Activated CD4-positive, alpha-beta T cell treated with anti-CD3 and anti-CD28 coated beads, Interleukin-2, Interleukin-4, amounts not matched to agents 100 ng/mL and 50 ng/mL, durations not matched to agents 16 hours and 8 hours (primary cell): ENCODE data around the gene ZNF765.
"Not testable (repeated sequence)": the region's sequence is repeated elsewhere in the genome, so short reads cannot be mapped to it uniquely, and the experiment has no call there.

Experiments used
- DNase-seq: peaks from one replicate; pipeline ENCODE4 v3.0.0-alpha.2; 2020; ENCODE audit warnings: low spot score

The ZNF765 gene

DNA sequence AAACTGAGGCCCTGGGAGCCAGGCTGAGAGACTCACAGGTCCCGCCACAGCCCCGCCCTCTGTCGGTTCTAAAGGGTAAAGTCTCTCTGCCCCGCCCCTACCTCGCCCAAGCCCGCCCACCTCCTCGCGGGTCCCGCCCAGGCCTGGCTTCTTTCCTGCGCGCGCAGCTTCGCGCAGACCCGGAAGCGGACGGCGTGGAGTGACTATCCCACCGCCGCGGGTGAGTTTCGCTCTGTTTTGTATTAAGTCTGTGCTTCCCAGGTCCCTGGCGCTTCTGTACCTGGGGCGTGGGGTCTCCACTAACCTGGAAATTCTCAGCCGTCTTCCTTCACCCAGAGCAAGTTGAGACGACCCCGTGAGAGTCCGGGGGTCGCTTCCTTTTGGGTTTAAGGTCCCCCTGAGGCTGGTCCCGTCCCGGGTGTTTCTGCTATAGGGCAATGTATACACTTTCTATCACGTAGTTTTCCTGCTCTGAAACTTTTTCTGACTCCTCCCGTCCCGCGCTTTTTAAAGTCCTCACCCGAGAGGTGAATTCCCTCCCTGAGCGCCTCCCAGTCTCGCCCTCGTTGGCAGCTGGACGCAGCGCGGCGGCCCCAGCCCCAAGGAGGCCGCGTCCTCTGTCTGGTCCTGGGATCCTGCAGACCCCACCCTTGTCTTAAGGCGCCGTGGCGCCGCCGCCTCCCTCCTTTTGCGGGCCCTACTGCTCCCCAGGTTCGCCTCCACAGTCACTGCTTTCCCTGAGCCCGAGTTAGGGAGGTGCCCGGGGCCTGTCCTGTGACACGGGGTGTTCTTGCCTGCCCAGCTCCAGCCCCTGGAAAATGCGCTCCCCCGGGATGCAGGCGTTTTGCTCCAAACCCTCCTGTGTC lies at the start of gene ZNF765:
Gene ZNF765 (plus strand): TSS at position 176 of the 866 bp plus-strand sequence. CDS start 2,867 bp downstream, outside the sequence.
- DNase-seq: peak; percentile 93

DNA sequence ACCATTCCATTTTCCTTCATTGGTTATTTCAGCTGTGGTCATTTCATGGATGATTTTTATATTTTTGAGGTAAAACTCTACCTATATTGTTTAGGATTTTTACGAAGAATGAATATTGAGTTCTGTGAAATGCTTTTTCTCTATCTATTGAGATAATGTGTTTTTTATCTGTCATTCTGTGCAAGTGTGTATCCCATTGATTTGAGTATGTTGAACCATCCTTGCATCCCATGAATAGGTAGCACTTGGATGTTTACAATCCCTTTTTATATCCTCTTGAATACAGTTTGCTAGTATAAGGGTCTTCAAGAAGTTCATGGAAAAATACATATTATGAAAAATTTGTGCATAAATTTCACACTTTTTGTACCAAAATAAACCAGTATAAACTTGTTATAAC lies 39.2 kb upstream of the ZNF765 start:
- DNase-seq: no peak

DNA sequence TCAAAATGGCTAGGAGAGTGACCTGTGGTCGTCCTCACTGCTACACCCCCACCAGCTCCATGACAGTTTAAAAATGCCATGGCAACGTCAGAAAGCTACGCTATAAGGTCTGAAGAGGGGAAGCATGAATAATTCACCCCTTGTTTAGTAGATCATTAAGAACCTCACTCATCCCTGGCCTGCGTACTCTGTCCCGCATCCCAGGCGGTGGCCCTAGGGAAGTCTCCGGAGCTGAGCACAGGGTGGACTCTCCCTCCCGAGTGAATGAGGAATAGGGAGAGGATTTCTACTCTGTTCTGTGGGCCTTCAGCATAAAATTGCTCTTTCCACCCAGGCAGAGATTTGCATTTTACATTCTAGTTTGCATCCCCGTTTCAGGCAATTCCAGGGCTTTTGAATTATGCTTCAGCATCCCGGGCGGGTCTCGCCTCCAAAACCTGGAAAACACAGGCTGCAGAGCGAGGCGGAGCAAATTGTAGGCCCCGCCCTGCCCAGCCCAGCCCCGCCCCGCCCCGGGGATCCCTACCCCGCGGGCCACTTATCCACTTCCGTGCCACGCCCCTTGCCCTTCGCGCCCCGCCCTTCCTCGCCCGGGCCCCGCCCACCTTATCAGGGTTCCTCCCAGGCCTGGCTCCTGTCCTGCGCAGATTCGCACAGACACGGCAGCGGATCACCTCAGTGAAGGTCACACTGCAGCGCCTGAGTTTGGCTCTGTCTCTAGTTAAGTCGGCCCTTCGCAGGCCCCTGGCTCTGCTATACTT lies 36.9 kb upstream of the ZNF765 start:
- no peak for DNase-seq

DNA sequence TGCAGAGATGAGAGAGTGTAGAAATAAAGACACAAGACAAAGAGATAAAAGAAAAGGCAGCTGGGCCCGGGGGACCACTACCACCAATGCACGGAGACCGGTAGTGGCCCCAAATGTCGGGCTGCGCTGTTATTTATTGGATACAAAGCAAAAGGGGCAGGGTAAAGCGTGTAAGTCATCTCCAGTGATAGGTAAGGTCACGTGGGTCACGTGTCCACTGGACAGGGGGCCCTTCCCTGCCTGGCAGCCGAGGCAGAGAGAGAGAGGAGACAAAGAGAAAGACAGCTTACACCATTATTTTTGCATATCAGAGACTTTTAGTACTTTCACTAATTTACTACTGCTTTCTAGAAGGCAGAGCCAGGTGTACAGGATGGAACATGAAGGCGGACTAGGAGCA lies 34.9 kb upstream of the ZNF765 start:
- DNase-seq: not testable (repeated sequence)

DNA sequence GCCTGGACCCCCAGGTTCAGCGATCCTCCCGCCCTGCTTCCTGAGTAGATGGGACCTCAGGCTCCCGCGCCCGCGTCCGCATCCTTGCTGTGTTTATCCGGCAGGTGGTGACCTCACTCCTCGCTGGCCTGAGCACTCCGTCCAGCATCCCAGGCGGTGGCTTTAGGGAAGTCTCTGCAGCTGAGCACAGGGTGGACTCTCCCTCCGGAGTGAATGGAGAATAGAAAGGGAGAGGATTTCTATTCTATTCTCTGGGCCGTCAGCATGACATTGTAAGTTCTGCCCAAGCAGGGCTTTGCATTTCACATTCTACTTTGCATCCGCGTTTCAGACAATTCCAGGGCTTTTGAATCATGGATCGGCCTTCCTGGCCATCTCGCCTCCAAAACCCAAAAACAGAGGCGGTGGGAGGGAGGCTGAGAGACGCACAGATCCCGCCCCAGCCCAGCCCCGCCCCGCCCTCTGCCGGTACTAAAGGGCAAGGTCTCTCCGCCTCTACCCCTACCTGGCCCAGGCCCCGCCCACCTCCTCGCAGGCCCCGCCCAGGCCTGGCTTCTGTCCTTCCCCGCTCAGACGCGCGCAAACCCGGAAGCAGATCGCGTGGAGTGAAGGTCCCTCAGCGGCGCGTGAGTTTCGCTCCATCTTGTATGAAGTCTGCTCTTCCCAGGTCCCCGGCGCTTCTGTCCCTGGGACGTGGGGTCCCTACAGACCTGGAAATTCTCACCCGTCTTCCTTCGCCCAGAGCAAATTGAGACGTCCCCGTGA lies 29.6 kb upstream of the ZNF765 start, which contains the start of gene ZNF525:
Gene ZNF525 (plus strand): TSS at position 572 of the 765 bp plus-strand sequence. CDS start 6,577 bp downstream, outside the sequence.
- peak; percentile 84 for DNase-seq

DNA sequence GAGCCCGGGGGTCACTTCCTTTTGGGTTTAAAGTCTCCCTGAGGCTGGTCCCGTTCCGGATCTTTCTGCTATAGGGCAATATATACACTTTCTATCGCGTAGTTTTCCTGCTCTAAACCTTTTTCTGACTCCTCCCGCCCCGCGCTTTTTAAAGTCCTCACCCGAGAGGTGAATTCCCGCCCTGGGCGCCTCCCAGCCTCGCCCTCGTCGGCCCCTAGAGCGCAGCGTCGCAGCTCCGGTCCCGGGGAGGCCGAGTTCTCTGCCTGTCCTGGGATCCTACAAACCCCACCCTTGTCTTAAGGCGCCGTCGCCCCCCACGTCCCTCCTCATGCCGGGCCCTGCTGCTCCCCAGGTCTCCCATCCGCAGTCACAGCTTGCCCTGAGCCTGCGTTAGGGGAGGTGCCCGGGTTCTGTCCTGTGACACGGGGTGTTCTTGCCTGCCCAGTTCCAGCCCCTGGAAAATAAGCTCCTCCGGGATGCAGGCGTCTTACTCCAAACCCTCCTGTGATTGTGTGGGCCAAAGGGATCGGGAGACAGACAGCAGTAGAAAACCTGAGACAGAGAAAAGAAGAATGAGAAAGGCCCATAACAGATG lies 29.0 kb upstream of the ZNF765 start:
- peak; percentile 9 for DNase-seq

DNA sequence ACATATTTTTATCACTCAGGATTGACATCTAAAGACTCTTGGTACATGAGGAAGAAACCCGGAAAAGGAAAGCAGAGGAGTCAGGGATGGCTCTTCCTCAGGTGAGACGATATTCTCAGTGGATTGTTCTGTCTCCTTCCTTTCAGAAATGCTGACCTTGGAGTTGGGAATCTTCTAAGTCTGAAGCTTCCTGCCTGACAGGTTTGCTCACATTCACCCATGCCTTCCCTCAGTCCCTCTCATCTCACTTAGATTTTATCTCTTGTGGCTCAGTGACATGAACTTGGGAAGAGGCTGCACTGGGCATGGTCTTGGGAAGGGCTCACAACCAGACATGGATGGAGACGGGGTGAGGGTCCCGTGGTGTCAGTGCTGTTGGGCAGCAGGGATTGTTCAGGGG lies 22.8 kb upstream of the ZNF765 start:
- DNase-seq: no peak

DNA sequence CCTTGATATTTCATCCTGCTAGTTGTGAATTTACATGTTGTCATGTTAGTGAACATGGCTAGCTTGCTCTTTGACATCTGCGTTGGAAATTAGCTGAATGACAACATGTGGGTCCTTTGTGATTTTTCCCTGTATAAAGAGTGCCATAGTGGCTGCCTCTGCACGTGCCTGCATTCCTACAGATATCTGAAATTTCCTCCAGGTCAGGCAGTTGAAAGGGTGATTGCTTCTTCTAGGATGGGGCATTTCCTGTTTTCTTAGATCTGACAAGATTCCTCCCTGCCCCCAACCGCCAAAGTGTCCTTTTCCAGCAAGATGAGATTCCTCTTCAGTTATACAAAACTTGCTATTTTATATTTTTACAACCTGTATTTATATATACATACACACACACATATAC lies 20.7 kb upstream of the ZNF765 start:
- DNase-seq: no peak

DNA sequence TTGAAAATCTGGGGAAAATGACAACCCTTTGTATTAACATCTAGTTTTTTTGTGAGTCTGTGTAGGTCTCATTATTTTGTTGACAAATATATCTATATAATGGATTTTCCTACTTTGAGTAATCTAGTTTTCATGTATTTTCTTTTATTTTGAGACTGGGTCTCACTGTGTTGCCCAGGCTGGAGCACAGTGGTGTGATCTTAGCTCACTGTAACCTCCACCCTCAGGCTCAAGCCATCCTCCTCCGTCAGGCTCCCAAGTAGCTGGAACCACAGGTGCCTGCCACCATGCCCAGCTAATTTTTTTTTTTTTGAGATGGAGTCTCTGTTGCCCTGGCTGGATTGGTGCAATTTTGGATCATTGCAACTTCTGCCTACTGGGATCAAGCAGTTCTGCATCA lies 20.2 kb upstream of the ZNF765 start:
- DNase-seq: no peak

DNA sequence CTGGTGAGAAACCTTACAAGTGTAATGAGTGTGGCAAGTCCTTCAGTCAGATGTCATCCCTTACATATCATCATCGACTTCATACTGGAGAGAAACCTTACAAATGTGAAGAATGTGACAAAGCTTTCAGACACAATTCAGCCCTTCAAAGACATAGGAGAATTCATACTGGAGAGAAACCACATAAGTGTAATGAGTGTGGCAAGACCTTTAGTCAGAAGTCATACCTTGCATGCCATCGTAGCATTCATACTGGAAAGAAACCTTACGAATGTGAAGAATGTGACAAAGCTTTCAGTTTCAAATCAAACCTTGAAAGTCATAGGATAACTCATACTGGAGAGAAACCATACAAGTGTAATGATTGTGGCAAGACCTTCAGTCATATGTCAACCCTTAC lies 13.6 kb upstream of the ZNF765 start:
- DNase-seq: no peak

DNA sequence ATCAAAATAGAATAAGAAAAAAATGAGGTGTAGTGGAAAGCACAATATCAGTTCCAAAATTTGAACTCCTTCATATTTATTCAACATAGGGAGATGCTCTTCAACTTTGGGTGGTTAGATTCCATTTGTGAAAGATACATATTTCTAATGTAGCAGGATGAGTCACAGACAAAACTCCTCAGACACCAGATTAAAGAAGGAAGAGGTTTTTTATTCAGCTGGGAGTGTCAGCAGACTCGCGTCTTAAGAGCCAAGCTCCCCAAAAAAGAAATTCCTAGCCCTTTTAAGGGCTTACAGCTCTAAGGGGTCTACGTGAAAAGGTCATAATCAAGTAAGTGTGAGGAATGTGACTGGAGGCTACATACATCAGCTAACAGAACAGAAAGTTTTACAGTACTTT lies 6.8 kb upstream of the ZNF765 start:
- DNase-seq: no peak

DNA sequence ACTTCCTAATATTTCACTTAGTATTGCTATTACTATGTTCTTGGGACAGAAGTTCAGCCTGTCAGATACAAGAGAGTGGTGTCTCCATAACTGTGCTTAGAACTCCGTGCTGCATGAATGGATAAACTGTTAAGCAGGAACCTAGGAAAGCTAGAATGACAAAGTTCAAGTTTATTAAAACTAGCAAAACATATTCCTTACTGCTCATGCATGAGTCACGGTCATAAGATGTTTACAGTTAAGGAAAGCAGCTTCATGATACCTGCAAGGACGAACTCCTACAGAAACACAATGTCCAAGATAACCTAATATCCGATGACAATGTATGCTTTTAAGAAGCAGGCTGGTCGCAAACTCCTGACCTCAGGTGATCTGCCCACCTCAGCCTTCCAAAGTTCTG lies 6.0 kb upstream of the ZNF765 start:
- no peak for DNase-seq

DNA sequence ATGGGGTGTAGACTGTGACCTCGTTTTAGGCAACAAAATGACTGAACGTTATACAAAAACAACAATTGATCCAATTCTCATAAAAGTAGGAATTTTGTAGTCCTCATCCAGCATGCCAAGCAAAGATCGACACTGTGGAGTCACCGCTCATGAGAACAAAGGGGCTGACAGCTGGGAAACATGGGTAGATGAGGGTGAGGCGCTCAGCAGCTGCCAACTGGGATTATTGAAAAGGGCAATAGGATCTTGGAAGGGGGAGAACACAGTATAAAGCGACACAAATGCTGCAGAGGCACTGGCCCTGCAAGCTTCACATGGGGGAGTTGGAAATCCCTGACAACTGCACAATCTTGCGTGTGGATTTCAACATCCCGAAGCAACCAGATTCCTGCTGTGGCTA lies 5.4 kb upstream of the ZNF765 start:
- no peak for DNase-seq

DNA sequence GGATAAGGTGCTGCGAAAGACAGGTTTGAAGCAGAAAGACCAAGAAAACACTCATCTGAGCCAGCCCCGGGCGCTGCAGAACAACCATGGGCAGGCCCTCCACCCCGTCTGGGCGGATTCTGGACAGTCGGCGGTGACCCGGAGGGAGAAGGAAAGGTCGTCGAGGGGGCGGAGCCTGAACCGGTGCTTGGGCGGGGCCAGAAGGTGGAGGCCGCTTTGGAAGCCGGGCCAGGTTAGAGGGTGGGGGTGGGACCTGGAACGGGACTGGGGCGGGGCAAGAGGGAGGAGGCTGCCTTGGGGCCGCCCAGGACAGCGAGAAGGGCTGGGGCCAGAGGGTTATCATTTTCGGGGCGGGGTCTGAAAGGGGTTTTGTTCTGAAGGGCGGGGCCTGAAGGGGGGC lies 5.0 kb upstream of the ZNF765 start:
- no peak for DNase-seq

DNA sequence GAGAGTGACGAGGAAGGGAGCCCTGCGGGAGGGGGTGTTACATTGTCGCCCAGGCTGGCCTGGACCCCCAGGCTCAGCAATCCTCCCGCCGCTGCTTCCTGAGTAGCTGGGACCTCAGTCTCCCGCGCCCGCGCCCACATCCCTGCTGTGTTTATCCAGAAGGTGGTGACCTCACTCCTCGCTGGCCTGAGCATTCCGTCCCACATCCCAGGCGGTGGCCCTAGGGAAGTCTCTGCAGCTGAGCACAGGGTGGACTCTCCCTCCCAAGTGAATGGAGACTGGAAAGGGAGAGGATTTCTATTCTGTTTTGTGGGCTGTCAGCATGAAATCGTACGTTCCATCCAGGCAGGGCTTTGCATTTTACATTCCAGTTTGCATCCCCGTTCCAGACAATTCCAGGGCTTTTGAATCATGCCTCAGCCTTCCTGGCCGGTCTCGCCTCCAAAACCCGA lies 401 bp upstream of the ZNF765 start:
- no peak for DNase-seq

DNA sequence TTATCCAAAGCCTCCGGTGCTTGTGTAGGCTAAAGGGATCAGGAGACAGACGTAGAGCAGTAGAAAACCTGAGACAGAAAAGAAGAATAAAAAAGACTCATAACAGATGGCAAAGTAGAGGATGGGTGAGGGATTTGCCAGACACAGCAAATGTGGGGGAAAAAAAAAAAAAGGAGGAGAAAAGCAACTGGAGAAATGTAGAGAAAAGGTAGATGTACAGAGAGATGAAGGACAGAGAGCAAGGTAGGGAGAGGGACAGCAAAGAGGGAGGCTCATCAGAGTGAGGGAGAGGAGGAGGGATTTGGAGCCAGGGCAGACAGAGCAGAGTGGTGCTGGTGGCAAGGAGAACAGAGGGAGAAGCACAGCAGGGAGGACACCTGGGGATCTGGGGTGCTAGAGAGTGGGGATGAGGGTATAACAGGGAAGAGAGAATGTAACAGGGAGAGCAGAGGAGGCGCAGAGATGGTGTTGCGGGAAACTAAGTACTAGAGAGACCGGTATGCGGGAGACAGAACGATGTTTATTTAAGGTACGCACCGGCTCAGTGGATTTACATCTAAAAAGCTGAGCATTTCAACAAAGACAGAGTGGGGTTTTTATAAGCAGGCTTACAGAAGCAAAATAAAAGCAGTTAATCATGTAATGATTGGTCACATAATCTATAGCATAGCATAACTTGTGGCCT lies 1.0 kb downstream of the ZNF765 start:
- DNase-seq: not testable (repeated sequence)

DNA sequence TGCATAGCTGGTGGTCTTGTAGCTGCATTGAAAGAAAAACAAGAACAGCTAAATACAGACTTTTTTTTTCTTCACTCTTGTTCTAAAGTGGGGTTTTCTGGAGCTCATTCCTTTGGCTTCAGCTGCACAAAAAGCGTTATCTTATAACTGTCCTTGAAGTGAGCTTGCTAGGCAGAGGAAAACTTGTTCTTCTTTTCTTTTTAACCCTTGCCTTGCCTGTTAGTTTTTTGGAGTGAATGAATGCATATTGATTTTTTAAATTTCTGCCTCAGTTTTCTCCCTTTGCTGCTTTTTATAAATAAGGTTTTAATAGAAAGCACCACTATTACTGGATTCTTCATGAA lies 1.5 kb downstream of the ZNF765 start:
- DNase-seq: no peak

DNA sequence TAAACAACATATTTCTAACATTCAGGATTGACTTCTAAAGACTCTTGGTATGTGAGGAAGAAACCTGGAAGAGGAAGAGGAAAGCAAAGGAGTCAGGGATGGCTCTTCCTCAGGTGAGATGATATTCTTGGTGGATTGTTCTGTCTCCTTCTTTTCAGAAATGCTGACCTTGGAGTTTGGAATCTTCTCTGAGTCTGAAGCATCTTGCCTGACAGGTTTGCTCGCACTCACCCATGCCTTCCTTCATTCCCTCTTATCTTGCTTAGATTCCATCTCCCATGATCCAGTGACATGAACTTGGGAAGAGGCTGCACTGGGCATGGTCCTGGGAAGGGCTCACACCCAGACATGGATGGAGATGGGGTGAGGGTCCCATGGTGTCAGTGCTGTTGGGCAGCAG lies 3.0 kb downstream of the ZNF765 start:
- DNase-seq: not testable (repeated sequence)

DNA sequence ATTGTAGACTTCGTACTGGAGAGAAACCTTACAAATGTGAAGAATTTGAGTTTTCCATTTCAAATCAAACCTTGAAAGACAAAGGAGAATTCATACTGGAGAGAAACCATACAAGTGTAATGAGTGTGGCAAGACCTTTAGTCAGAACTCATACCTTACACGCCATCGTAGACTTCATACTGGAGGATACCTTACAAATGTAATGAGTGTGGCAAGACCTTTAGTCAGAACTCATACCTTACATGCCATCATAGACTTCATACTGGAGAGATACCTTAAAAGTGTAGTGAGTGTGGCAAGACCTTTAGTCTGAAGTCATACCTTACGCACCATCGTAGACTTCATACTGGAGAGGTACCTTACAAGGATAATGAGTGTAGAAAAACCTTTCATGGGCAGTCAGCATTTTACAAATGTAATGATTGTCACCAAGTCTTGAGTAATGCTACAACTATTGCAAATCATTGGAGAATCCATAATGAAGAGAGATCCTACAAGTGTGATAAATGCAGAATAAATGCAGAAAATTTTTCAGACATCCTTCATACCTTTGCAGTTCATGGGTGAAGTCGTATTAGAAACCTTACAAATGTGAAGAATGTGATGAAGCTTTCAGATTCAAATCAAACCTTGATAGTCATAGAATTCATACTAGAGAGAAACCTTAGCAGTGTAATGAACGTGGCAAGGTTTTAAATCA lies 14.7 kb downstream of the ZNF765 start:
- DNase-seq: no peak

DNA sequence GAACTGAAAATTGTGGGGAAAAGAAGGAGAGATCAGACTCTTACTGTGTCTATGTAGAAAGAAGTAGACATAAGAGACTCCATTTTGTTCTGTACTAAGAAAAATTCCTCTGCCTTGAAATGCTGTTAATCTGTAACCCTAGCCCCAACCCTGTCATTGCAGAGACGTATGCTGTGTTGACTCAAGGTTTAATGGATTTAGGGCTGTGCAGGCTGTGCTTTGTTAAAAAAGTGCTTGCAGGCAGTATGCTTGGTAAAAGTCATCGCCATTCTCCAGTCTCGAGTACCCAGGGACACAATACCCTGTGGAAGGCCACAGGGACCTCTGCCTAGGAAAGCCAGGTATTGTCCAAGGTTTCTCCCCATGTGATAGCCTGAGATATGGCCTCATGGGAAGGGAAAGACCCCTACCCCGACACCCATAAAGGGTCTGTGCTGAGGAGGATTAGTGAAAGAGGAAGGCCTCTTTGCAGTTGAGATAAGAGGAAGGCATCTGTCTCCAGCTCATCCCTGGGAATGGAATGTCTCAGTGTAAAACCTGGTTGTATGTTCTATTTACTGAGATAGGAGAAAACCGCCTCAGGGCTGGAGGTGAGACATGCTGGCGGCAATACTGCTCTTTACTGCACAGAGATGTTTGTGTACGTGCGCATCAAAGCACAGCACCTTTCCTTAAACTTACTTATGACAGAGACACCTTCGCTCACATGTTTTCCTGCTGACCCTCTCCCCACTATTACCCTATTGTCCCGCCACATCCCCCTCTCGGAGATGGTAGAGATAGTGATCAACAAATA lies 25.8 kb downstream of the ZNF765 start:
- DNase-seq: not testable (repeated sequence)
